Erythroblast (primary cell): ENCODE results near the gene FGF6.
"Not testable (repeated sequence)": the region's sequence is repeated elsewhere in the genome, so short reads cannot be mapped to it uniquely, and the experiment has no call there.

Experiments used
- DNase-seq, 2 experiments: peaks; one replicate each; lab custom pipeline; 2025; lab: John Stamatoyannopoulos, UW
- GATA1 ChIP-seq: IDR thresholded peaks from 2 replicates; pipeline ENCODE4 v1.6.1; 2011; ENCODE audit warnings: low read depth, mild to moderate bottlenecking, control low read depth, low read length, moderate library complexity
- POLR2A ChIP-seq: IDR thresholded peaks from 2 replicates; pipeline ENCODE4 v1.6.1; 2011; ENCODE audit warnings: mild to moderate bottlenecking, low read length

The FGF6 gene

DNA sequence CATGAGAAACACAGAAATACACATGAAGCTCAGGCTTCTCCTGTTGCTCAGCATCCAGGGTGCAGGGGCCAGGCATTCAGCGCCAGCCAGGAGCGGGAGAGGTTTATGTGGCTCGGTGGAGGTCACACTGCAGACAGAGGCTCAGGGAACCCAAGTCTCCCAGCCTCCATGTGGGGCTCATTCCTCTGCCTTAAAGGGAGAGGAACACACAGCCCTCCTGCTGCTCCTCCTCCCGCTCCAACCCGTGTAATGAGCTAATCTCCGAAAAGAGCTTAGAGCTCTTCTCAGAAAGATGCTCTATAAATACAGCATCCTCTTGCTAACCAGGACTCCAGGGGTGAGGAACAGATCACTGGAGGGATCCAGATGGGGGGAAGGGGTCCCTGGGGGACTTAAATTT lies 28.2 kb downstream of the FGF6 start:
- no peak for TF ChIP-seq POLR2A
- TF ChIP-seq GATA1 = no peak
- DNase-seq = no peak

- DNase-seq = no peak
These were observed 29.3 kb downstream of the FGF6 start for GRCh38 chr12:4416276-4416675.

GRCh38 chr12:4412465-4412864 lies 33.1 kb downstream of the FGF6 start:
- no peak for DNase-seq
- no peak for TF ChIP-seq POLR2A
- no peak for TF ChIP-seq GATA1

More at GRCh38 chr12:4416276-4416675, 29.3 kb downstream of the FGF6 start:
- TF ChIP-seq POLR2A (no peak), GATA1 (no peak)

DNA sequence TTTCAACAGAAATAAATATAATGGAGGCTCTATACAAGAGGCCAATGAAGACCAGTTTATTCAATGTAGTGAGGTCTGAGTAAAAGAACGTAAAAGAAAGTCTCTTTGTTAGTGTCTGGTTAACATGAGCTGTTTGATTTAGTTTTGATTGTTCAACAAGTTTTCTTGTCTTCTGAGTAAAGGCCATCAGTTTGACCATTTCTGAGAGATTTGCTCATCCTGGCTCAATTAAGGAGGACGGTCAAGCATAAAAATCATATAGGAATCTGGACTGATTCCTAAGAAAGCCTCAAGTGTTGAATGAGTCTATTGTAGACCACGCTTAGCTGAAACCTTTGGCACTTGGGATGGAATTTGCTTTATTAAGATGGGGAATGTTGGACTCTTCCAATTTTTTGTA lies 33.6 kb downstream of the FGF6 start:
- no peak for TF ChIP-seq POLR2A
- TF ChIP-seq GATA1 = no peak
- DNase-seq = no peak

DNA sequence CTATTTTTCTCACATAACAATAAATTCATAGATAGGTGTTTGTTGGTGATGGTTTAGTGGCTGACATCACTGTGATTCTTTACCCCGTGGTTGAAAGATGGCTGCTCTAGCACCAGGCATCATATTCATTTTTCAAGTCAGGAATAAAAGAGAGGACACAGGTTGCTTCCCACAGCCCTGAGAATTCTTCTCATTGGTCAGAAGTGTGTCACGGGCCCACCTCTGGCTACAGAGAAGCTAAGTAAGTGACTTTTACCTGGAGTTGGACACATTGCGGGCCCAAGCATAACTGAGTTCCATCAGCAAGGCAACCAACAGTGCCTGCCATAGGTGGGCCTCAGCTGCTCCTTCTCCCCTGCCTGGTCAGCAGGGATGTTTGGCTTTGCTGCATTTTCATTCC lies 38.5 kb downstream of the FGF6 start:
- TF ChIP-seq POLR2A (no peak), GATA1 (no peak)

DNA sequence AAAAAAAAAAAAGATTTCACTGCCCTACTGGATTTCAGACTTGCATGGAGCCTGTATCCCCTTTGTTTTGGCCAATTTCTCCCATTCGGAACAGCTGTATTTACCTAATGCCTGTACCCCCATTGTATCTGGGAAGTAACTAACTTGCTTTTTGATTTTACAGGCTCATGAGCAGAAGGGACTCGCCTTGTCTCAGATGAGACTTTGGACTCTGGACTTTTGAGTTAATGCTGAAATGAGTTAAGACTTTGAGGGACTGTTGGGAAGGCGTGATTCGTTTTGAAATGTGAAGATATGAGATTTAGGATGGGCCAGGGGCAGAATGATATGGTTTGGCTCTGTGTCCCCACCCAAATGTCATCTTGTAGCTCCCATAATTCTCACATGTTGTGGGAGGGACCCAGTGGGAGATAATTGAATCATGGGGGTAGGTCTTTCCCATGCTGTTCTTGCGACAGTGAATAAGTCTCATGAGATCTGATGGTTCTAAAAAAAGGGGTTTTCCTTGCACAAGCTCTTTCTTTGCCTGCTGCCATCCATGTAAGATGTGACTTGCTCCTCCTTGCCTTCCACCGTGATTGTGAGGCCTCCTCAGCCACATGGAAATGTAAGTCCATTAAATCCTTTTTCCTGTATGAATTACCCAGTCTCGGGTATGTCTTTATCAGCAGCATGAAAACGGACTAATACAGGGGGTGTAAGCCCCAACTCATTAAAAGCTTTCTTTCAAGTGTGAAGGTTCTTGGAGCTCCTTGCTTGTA lies 40.6 kb downstream of the FGF6 start:
- not testable (repeated sequence) for DNase-seq

More for the DNA sequence above, 38.5 kb downstream of the FGF6 start:
- no peak for DNase-seq

GRCh38 chr12:4402996-4403395 lies 42.6 kb downstream of the FGF6 start:
- TF ChIP-seq GATA1 (no peak), POLR2A (no peak)
- no peak for DNase-seq

DNA sequence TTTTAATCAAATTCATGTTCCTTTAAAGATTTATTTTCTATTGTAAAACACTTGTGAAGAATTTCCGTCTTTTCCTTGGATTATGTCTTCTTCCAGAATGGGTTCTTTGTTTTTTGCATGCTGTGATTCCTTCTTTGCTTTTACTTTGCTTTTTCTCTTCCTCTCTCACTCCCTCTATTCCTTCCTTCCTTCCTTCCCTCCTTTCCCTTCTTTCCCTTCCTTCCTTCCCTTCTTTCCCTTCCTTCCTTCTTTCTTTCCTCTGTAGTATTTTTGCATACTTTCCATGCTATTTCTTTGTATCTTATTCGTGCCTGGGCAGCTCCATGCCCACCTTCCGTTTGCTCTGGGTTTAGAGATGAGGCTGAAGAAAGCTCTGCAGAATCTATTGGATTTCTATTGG lies 44.5 kb downstream of the FGF6 start:
- TF ChIP-seq GATA1 (no peak), POLR2A (no peak)

DNA sequence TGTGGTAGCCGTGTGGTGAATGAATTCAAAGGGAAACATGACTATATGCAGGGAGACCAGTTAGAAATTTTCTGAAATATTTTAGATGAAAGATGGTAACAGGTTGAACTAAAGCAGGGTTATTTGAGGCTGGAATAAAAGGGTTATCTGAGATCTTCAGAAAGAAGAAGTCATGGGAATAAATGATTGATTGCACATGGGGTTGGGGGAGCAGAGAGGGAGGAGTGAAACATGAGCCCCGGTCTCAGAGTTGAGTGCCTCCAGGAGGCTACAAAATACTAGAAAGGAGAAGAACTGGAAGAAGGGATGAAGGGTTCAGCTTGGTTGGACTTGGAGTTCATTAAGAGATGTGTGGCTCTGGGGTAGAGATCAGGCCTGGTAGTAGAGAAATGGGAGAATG lies 49.8 kb downstream of the FGF6 start:
- DNase-seq = no peak
- no peak for TF ChIP-seq POLR2A
- no peak for TF ChIP-seq GATA1

More for the DNA sequence above, 44.5 kb downstream of the FGF6 start:
- DNase-seq = no peak

- TF ChIP-seq GATA1 = no peak
- TF ChIP-seq POLR2A = no peak
These were observed 52.4 kb downstream of the FGF6 start for GRCh38 chr12:4393211-4393610.

GRCh38 chr12:4392223-4392742 lies 53.3 kb downstream of the FGF6 start:
- no peak for DNase-seq
- TF ChIP-seq GATA1 (no peak), POLR2A (no peak)

More at GRCh38 chr12:4393211-4393610, 52.4 kb downstream of the FGF6 start:
- DNase-seq = no peak

DNA sequence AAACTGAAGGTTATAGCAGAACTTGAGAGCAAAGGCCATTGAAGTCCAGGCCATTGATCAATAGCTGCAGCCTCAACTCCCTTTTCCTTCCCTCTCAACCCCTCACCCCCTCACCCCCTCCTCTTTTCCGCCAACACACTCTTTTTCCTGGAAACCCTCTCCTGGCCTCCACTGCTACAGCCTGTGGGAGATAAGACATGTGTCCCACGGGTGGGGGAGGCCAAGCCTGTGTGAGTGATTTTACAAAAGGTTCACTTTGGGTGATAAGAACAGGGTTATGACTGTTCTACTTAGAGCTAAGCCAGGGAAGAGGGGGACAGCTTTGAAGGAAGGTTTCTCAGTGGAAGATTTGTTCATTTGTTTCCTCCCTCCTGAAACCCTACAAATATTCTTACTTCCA lies 57.0 kb downstream of the FGF6 start:
- TF ChIP-seq POLR2A (no peak), GATA1 (no peak)

GRCh38 chr12:4388032-4388431 lies 57.6 kb downstream of the FGF6 start:
- DNase-seq = no peak
- TF ChIP-seq GATA1 (no peak), POLR2A (no peak)

More for the DNA sequence above, 57.0 kb downstream of the FGF6 start:
- DNase-seq = peak in 1 of 2 experiments; percentile 19

- TF ChIP-seq GATA1 (no peak), POLR2A (no peak)
- DNase-seq = no peak
These were observed 58.0 kb downstream of the FGF6 start for GRCh38 chr12:4387607-4388006.

DNA sequence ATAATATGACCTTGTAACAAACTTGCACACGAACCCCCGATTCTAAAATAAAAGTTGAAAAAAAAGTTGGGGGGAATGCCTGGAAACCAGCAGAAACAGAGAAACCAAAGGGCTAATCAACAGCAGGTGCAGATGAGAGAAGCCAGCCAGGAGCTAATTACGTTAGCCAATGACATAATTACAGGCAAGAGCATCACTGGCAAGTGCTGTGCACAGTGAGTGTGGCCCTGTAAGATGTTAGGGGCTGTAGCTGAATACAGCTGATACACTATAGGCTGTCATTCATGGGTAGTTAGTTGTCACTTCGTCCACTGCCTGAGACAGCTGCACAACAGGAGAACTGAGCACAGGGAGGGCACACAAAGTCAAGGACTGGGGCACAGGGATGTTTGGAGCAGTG lies 58.8 kb downstream of the FGF6 start:
- no peak for TF ChIP-seq GATA1
- no peak for TF ChIP-seq POLR2A
- no peak for DNase-seq
